Naive thymus-derived CD4-positive, alpha-beta T cell (primary cell): ENCODE measurements around the gene PCSK2. TPM values are rescaled to one million over a fixed set of nuclear protein-coding genes. Genes with fewer than 3 reads are reported as not detected.

Experiments used
- ATAC-seq: fragments of 150-1000 bp; cut with Tn5 transposase; 2 replicates; pipeline ENCODE4 v1.10.0; 2021; ENCODE audit warnings: mild to moderate bottlenecking, moderate library complexity
- CTCF ChIA-PET: fragments of 350-600 bp; sonication (Branson Sonifier 250); formaldehyde crosslinking; loops from one replicate; lab custom pipeline; 2021; ENCODE audit warnings: antibody characterized with exemption; lab: Charles Lee
- POLR2A ChIA-PET: fragments of 350-600 bp; sonication (Branson Sonifier 250); formaldehyde crosslinking; loops from one replicate; lab custom pipeline; 2021; ENCODE audit warnings: antibody characterized with exemption, inconsistent platforms; lab: Charles Lee
- DNase-seq, 9 donors: peaks; one replicate each; pipeline versions ENCODE4 v3.0.0 to v3.0.0-alpha.2; 2020 to 2022; ENCODE audit warnings: mixed read lengths in 1 of 9
- H3K27ac ChIP-seq: one replicate; pipeline ENCODE4 v1.7.0; 2013; ENCODE audit warnings: mild to moderate bottlenecking, low read depth, low read length, moderate library complexity
- H3K27me3 ChIP-seq, 2 donors: one replicate each; pipeline ENCODE4 v1.7.0; 2013; ENCODE audit warnings: low read length in 2 of 2, mild to moderate bottlenecking in 2 of 2, moderate library complexity in 2 of 2; ENCODE audit not compliant: control insufficient read depth in 2 of 2, insufficient read depth in 2 of 2
- H3K36me3 ChIP-seq, 3 experiments: 1 replicate in 2 of 3; 2 replicates in 1 of 3; pipeline ENCODE4 v1.7.0; 2013; ENCODE audit warnings: low read length in 3 of 3, mild to moderate bottlenecking in 3 of 3, moderate library complexity in 1 of 3; ENCODE audit not compliant: insufficient read depth in 3 of 3, control insufficient read depth in 2 of 3
- H3K4me1 ChIP-seq, 2 donors: one replicate each; pipeline ENCODE4 v1.7.0; 2013; ENCODE audit warnings: low read length in 2 of 2, mild to moderate bottlenecking in 2 of 2, moderate library complexity in 1 of 2; ENCODE audit not compliant: control insufficient read depth in 2 of 2, insufficient read depth in 2 of 2
- H3K4me3 ChIP-seq: 2 replicates; pipeline ENCODE4 v1.7.0; 2013; ENCODE audit warnings: mild to moderate bottlenecking, low read length
- H3K9me3 ChIP-seq, 3 experiments: 1 replicate in 2 of 3; 2 replicates in 1 of 3; pipeline ENCODE4 v1.7.0; 2013; ENCODE audit warnings: low read length in 3 of 3; ENCODE audit not compliant: control insufficient read depth in 2 of 3
- H3K27ac Mint-ChIP-seq, 9 donors: one replicate each; pipeline ENCODE4 v1.8.0; 2020 to 2022; ENCODE audit warnings: mixed read lengths in 9 of 9, mild to moderate bottlenecking in 8 of 9, moderate library complexity in 5 of 9, inconsistent platforms in 2 of 9
- H3K27me3 Mint-ChIP-seq, 5 donors: one replicate each; pipeline ENCODE4 v1.8.0; 2021 to 2022; ENCODE audit warnings: mixed read lengths in 5 of 5, mild to moderate bottlenecking in 1 of 5
- H3K36me3 Mint-ChIP-seq, 5 donors: one replicate each; pipeline ENCODE4 v1.8.0; 2020 to 2022; ENCODE audit warnings: mixed read lengths in 5 of 5, mild to moderate bottlenecking in 3 of 5, inconsistent platforms in 1 of 5
- H3K4me1 Mint-ChIP-seq, 7 donors: one replicate each; pipeline ENCODE4 v1.8.0; 2020 to 2022; ENCODE audit warnings: mixed read lengths in 7 of 7, mild to moderate bottlenecking in 3 of 7, inconsistent platforms in 1 of 7
- H3K4me3 Mint-ChIP-seq, 10 donors: one replicate each; pipeline ENCODE4 v1.8.0; 2020 to 2022; ENCODE audit warnings: mild to moderate bottlenecking in 10 of 10, mixed read lengths in 10 of 10, moderate library complexity in 6 of 10, inconsistent platforms in 2 of 10
- H3K9me3 Mint-ChIP-seq, 11 donors: one replicate each; pipeline ENCODE4 v1.8.0; 2020 to 2022; ENCODE audit warnings: mixed read lengths in 11 of 11, mild to moderate bottlenecking in 4 of 11, inconsistent platforms in 1 of 11, moderate library complexity in 1 of 11
- intact Hi-C, 2 donors: fragments of 100-400 bp; cut with micrococcal nuclease; formaldehyde crosslinking; loops; one replicate each; pipeline ENCODE4 v1.15.1; 2023
- polyA plus RNA-seq, 2 donors: library from polyadenylated mRNA; unstranded; fragments of 300-500 nt; fragmentation: Illumina TruSeq; gene quantifications; one replicate each; pipeline ENCODE4 v1.2.3, GENCODE V29; 2021
- total RNA-seq, 6 experiments: library from RNA in 5 of 6; stranded (reverse) in 5 of 6; gene quantifications; 1 replicate in 5 of 6; 2 replicates in 1 of 6; pipeline ENCODE4 v1.2.3 and lab custom pipeline; 2021 to 2026

The PCSK2 gene
- total and polyA plus RNA-seq, 7 experiments from 2014 or later = not detected

DNA sequence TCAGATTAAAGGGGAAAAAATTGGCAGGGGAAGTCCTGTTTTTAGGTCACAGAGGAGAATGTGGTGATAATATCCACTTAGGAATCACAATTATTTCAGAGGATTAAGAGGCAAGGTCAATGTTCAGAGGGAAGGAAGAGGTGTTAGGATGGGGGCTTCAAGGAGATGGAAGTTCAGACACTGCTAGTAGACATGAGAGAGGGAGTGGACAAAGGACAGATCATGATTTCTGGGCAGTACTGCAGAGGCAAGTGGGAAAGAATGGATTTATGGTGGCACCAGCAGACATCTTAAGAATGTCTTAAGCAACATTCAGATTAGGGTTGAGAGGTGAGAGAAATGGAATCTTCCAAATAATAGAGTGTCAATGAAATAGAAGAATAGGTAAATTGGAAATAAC, 9.9 kb downstream of the PCSK2 start:
- ATAC-seq (no peak), DNase-seq (no peak)
- no peaks in the 10 kb centered on the region for H3K36me3 ChIP-seq
- H3K4me3 ChIP-seq = no peak overlapping the region
- ChIA-PET POLR2A (no interaction called here), CTCF (no interaction called here)
- H3K4me1 ChIP-seq = no peaks in the 10 kb centered on the region
- H3K9me3 ChIP-seq = no peaks in the 10 kb centered on the region
- Mint-ChIP-seq H3K27ac (no peak overlapping the region), H3K36me3 (no peaks in the 10 kb centered on the region), H3K9me3 (peaks cover 0 to 18% (median 6%) of the 10 kb centered on the region in 11 donors), H3K4me1 (no peaks in the 10 kb centered on the region), H3K27me3 (peaks cover 0 to 8% (median 0%) of the 10 kb centered on the region in 5 donors), H3K4me3 (no peak overlapping the region)
- no peaks in the 10 kb centered on the region for H3K27me3 ChIP-seq
- no peak overlapping the region for H3K27ac ChIP-seq
- intact Hi-C loops = no loop called here

GRCh38 chr20:17248224-17248623, 21.4 kb downstream of the PCSK2 start:
- no peaks in the 10 kb centered on the region for H3K4me1 ChIP-seq
- CTCF ChIA-PET = no interaction called here
- POLR2A ChIA-PET = no interaction called here
- peaks cover 0 to 10% (median 0%) of the 10 kb centered on the region in 5 donors for H3K27me3 Mint-ChIP-seq
- H3K4me1 Mint-ChIP-seq = no peaks in the 10 kb centered on the region
- no peaks in the 10 kb centered on the region for H3K27me3 ChIP-seq
- H3K4me3 ChIP-seq = no peak overlapping the region
- no peaks in the 10 kb centered on the region for H3K9me3 ChIP-seq
- H3K36me3 ChIP-seq = no peaks in the 10 kb centered on the region
- intact Hi-C loops = no loop called here
- peaks cover 0 to 9% (median 6%) of the 10 kb centered on the region in 11 donors for H3K9me3 Mint-ChIP-seq
- ATAC-seq (no peak), DNase-seq (no peak)
- no peak overlapping the region for H3K4me3 Mint-ChIP-seq
- no peaks in the 10 kb centered on the region for H3K36me3 Mint-ChIP-seq
- H3K27ac ChIP-seq = no peak overlapping the region
- H3K27ac Mint-ChIP-seq = no peak overlapping the region

- Histone ChIP-seq H3K36me3 (no peaks in the 10 kb centered on the region), H3K27me3 (no peaks in the 10 kb centered on the region), H3K4me3 (no peak overlapping the region), H3K27ac (no peak overlapping the region), H3K9me3 (no peaks in the 10 kb centered on the region), H3K4me1 (no peaks in the 10 kb centered on the region)
- ATAC-seq (no peak), DNase-seq (no peak)
- no peak overlapping the region for H3K4me3 Mint-ChIP-seq
- H3K27me3 Mint-ChIP-seq = peaks cover 3 to 17% (median 10%) of the 10 kb centered on the region in 5 donors
- H3K27ac Mint-ChIP-seq = no peak overlapping the region
- H3K36me3 Mint-ChIP-seq = peaks cover 0 to 4% (median 0%) of the 10 kb centered on the region in 5 donors
- H3K4me1 Mint-ChIP-seq = no peaks in the 10 kb centered on the region
- intact Hi-C loops = no loop called here
- ChIA-PET CTCF (no interaction called here), POLR2A (no interaction called here)
- peaks cover 0 to 24% (median 4%) of the 10 kb centered on the region in 11 donors for H3K9me3 Mint-ChIP-seq
These were observed 35.9 kb downstream of the PCSK2 start for GRCh38 chr20:17262786-17263185.

DNA sequence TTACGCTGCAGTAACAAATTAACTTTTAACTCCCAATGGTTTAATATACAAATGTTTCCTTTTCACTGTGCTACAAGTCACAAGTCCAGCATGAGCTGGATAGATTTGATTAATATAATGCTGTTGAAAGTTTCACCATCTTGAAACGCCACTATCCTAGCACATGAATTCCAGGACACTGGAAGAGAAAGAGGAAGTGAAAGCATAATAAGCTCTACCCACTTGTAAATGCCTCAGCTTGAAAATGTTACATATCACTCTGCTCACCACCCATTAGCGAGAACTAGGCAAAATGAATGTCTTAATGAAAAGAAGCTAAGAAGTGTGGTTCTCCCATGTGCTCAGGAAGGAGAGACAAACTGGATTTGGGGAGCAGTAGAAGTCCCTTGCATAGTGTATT, 46.9 kb downstream of the PCSK2 start:
- Mint-ChIP-seq H3K27me3 (peaks cover 0 to 9% (median 0%) of the 10 kb centered on the region in 5 donors), H3K4me1 (no peaks in the 10 kb centered on the region), H3K4me3 (no peak overlapping the region), H3K36me3 (peaks cover 0 to 3% (median 0%) of the 10 kb centered on the region in 5 donors), H3K9me3 (peaks cover under 1 to 8% (median 2%) of the 10 kb centered on the region in 11 donors), H3K27ac (no peak overlapping the region)
- DNase-seq = no peak
- ChIA-PET CTCF (no interaction called here), POLR2A (no interaction called here)
- ATAC-seq = no peak
- Histone ChIP-seq H3K27ac (no peak overlapping the region), H3K4me3 (no peak overlapping the region), H3K36me3 (no peaks in the 10 kb centered on the region), H3K9me3 (no peaks in the 10 kb centered on the region), H3K4me1 (no peaks in the 10 kb centered on the region), H3K27me3 (no peaks in the 10 kb centered on the region)
- intact Hi-C loops = no loop called here

DNA sequence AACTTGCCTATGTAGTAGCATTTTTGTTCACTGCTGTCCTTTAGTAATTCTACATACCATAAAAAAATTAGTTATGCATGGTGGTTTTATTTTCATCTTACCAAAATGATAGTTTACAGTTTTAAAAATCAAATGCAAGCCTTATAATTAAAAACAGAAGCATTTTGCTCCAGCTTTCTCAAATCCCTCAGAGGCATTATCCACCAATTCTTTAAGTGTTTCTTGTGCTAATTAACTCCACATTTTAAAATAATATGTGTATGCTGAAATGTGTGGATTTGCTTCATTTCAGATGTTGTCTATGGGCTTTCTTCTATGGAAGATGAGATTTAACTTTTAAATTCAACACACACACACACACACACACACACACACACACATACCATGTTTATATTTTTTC, 49.3 kb downstream of the PCSK2 start:
- no peaks in the 10 kb centered on the region for H3K4me1 ChIP-seq
- POLR2A ChIA-PET = no interaction called here

GRCh38 chr20:17281478-17281877, 54.6 kb downstream of the PCSK2 start:
- Mint-ChIP-seq H3K27ac (no peak overlapping the region), H3K9me3 (peaks cover 1 to 15% (median 4%) of the 10 kb centered on the region in 11 donors), H3K27me3 (peaks cover 0 to 9% (median 5%) of the 10 kb centered on the region in 5 donors), H3K36me3 (no peaks in the 10 kb centered on the region), H3K4me1 (no peaks in the 10 kb centered on the region), H3K4me3 (no peak overlapping the region)
- no peak overlapping the region for H3K27ac ChIP-seq
- POLR2A ChIA-PET = no interaction called here
- no peaks in the 10 kb centered on the region for H3K36me3 ChIP-seq
- H3K4me1 ChIP-seq = no peaks in the 10 kb centered on the region
- H3K27me3 ChIP-seq = no peaks in the 10 kb centered on the region
- CTCF ChIA-PET = no interaction called here
- intact Hi-C loops = no loop called here
- no peak overlapping the region for H3K4me3 ChIP-seq
- no peak for DNase-seq
- no peaks in the 10 kb centered on the region for H3K9me3 ChIP-seq
- no peak for ATAC-seq

More for the DNA sequence above, 49.3 kb downstream of the PCSK2 start:
- H3K9me3 ChIP-seq = no peaks in the 10 kb centered on the region
- H3K27me3 ChIP-seq = no peaks in the 10 kb centered on the region
- ATAC-seq (no peak), DNase-seq (no peak)
- intact Hi-C loops = no loop called here
- H3K27me3 Mint-ChIP-seq = peaks cover 0 to 9% (median 0%) of the 10 kb centered on the region in 5 donors
- no peaks in the 10 kb centered on the region for H3K36me3 ChIP-seq
- peaks cover 0 to 3% (median 0%) of the 10 kb centered on the region in 5 donors for H3K36me3 Mint-ChIP-seq
- no peaks in the 10 kb centered on the region for H3K4me1 Mint-ChIP-seq
- no peak overlapping the region for H3K27ac ChIP-seq
- H3K27ac Mint-ChIP-seq = no peak overlapping the region
- no peak overlapping the region for H3K4me3 Mint-ChIP-seq
- H3K4me3 ChIP-seq = no peak overlapping the region
- CTCF ChIA-PET = no interaction called here
- H3K9me3 Mint-ChIP-seq = peaks cover 1 to 16% (median 5%) of the 10 kb centered on the region in 11 donors

DNA sequence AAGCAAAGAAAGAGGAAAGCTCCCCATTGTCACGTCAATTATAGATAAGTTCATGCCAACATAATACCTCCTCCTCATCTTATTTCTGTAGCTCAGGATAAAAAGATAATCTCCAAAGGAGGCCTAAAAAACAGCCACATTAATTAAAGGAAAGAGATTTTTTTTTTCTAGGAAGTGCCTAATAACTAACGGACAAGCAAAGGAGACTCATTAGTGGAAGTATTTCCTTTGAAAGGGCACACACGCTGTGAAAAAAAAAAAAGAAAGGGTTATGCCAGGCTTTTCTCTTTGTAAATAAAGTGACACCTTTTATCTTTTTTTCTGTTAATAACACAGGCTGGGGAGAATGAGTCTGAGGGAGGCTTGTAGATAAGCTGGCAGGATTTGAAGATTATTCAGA, 55.7 kb downstream of the PCSK2 start:
- Histone ChIP-seq H3K27me3 (no peaks in the 10 kb centered on the region), H3K27ac (no peak overlapping the region), H3K4me3 (no peak overlapping the region), H3K36me3 (no peaks in the 10 kb centered on the region), H3K9me3 (no peaks in the 10 kb centered on the region), H3K4me1 (no peaks in the 10 kb centered on the region)
- ChIA-PET CTCF (no interaction called here), POLR2A (no interaction called here)
- no peak for ATAC-seq
- Mint-ChIP-seq H3K4me1 (no peaks in the 10 kb centered on the region), H3K36me3 (no peaks in the 10 kb centered on the region), H3K27ac (no peak overlapping the region), H3K4me3 (no peak overlapping the region), H3K9me3 (peaks cover 1 to 15% (median 4%) of the 10 kb centered on the region in 11 donors), H3K27me3 (peaks cover 0 to 16% (median 5%) of the 10 kb centered on the region in 5 donors)
- intact Hi-C loops = no loop called here
- no peak for DNase-seq
